GM12878 (cell line): Measurements from ENCODE around the gene PRKG1. TPM values are rescaled to one million over a fixed set of nuclear protein-coding genes. Genes with fewer than 3 reads are reported as not detected.

Source experiments
- ATAC-seq: fragments of 200-7000 bp; cut with Tn5 transposase; 3 replicates; pipeline ENCODE4 v1.9.1; 2020; ENCODE audit warnings: mild to moderate bottlenecking, moderate library complexity
- BruUV-seq: library from RNA; stranded (reverse); fragments of 400-500 nt; replicated peaks from 2 replicates; lab custom pipeline; 2021; lab: Mats Ljungman, UMichigan
- CTCF ChIA-PET: fragments of 300-600 bp; sonication (Branson Sonifier 250); formaldehyde crosslinking; extraction: SDS; loops from one replicate; lab custom pipeline; 2021; ENCODE audit warnings: inconsistent platforms; lab: Yijun Ruan, JAX
- POLR2A ChIA-PET: fragments of 350-600 bp; formaldehyde crosslinking; extraction: SDS; loops from one replicate; lab custom pipeline; 2021; ENCODE audit warnings: inconsistent platforms; lab: Charles Lee
- RAD21 ChIA-PET: fragments of 300-600 bp; sonication (Branson Sonifier 250); formaldehyde crosslinking; loops from one replicate; lab custom pipeline; 2023; ENCODE audit warnings: antibody characterized with exemption; ENCODE audit not compliant: unreplicated experiment; lab: Charles Lee
- SMC1A ChIA-PET: fragments of 300-600 bp; sonication (Branson Sonifier 250); formaldehyde crosslinking; loops from one replicate; lab custom pipeline; 2023; ENCODE audit not compliant: unreplicated experiment, uncharacterized antibody; lab: Charles Lee
- DNase-seq: peaks from one replicate; pipeline ENCODE4 v3.0.0-alpha.2; 2011; ENCODE audit warnings: low read depth, low spot score
- FAIRE-seq: peaks from 3 replicates; lab custom pipeline; 2011; peaks lifted over from hg19 to GRCh38; lab: Jason Lieb, UNC
- H2AFZ ChIP-seq: 2 replicates; pipeline ENCODE4 v1.6.0; 2011; ENCODE audit warnings: low read depth, low read length, control low read depth; ENCODE audit not compliant: control insufficient read depth
- H3K27ac ChIP-seq: 2 replicates; pipeline ENCODE4 v1.5.1; 2011; ENCODE audit warnings: control low read depth; ENCODE audit not compliant: control insufficient read depth, insufficient read depth
- H3K27me3 ChIP-seq, 2 experiments: replicated peaks in 1 of 2; 2 replicates each; pipeline versions ENCODE4 v1.6.0 to v1.6.1; 2011; ENCODE audit warnings: low read length in 1 of 2; ENCODE audit not compliant: control insufficient read depth in 2 of 2, insufficient read depth in 2 of 2
- H3K36me3 ChIP-seq, 2 experiments: 2 replicates each; pipeline ENCODE4 v1.5.1; 2011; ENCODE audit warnings: low read length in 1 of 2; ENCODE audit not compliant: control insufficient read depth in 2 of 2, insufficient read depth in 2 of 2
- H3K4me1 ChIP-seq: 2 replicates; pipeline ENCODE4 v1.6.1; 2011; ENCODE audit warnings: mild to moderate bottlenecking, low read length, moderate library complexity, mixed read lengths; ENCODE audit not compliant: control insufficient read depth, insufficient read depth
- H3K4me2 ChIP-seq: 2 replicates; pipeline ENCODE4 v1.6.0; 2011; ENCODE audit warnings: control low read depth; ENCODE audit not compliant: control insufficient read depth, insufficient read depth
- H3K4me3 ChIP-seq: fragments of 200-600 bp; sonication (generic); 2 replicates; pipeline ENCODE4 v1.5.1; 2016
- H3K79me2 ChIP-seq: 2 replicates; pipeline ENCODE4 v1.6.0; 2011; ENCODE audit warnings: low read length; ENCODE audit not compliant: control insufficient read depth, insufficient read depth
- H3K9ac ChIP-seq: 2 replicates; pipeline ENCODE4 v1.8.0; 2011; ENCODE audit warnings: low read length, control low read depth, mixed read lengths; ENCODE audit not compliant: control insufficient read depth, insufficient read depth
- H3K9me3 ChIP-seq: replicated peaks from 3 replicates; pipeline ENCODE4 v1.5.1; 2011; ENCODE audit warnings: mild to moderate bottlenecking, low read length; ENCODE audit not compliant: control insufficient read depth, insufficient read depth
- H4K20me1 ChIP-seq: 2 replicates; pipeline ENCODE4 v1.6.0; 2011; ENCODE audit not compliant: control insufficient read depth, insufficient read depth
- BHLHE40 ChIP-seq, 2 experiments: fragments of 450-650 bp in 1 of 2; IDR thresholded peaks; 2 replicates each; pipeline ENCODE4 v1.6.1; 2011 to 2017; ENCODE audit warnings: low read depth in 2 of 2, borderline replicate concordance in 1 of 2, improper control_type of control experiment in 1 of 2, low read length in 1 of 2, mild to moderate bottlenecking in 1 of 2
- SUZ12 ChIP-seq: fragments of 200-600 bp; sonication (generic); IDR thresholded peaks from one replicate; pipeline ENCODE4 v1.6.1; 2018; ENCODE audit warnings: antibody characterized with exemption, mild to moderate bottlenecking; ENCODE audit not compliant: unreplicated experiment
- TCF12 ChIP-seq: IDR thresholded peaks from 2 replicates; pipeline ENCODE4 v1.6.1; 2011; ENCODE audit warnings: low read depth, mild to moderate bottlenecking, low read length
- WGBS: methylation state at CpG from one replicate; pipeline ENCODE4 v1.1.6; 2016; ENCODE audit warnings: low lambda C conversion rate; ENCODE audit not compliant: insufficient replicate concordance, insufficient coverage; ENCODE audit errors: missing lambda C conversion rate; 5-methylcytosine and 5-hydroxymethylcytosine counted together
- in situ Hi-C: fragments of 300-500 bp; cut with MboI; formaldehyde crosslinking; loops from 9 replicates; pipeline ENCODE4 v1.14.3; 2018; ENCODE audit warnings: mixed read lengths
- intact Hi-C: fragments of 100-400 bp; cut with micrococcal nuclease; formaldehyde crosslinking; loops from one replicate; pipeline ENCODE4 v1.14.2; 2022; ENCODE audit not compliant: unreplicated experiment
- polyA plus RNA-seq, 11 experiments: library from polyadenylated mRNA; depleted of rRNA in 4 of 11; unstranded in 6 of 11; stranded (reverse) in 5 of 11; fragments of >200 nt; fragmentation: Nextera tagmentation in 4 of 11; fragmentation: Illumina TruSeq in 1 of 11; extraction: Ambion mirVana in 4 of 11; extraction: Trizol in 1 of 11; gene quantifications; 1 replicate in 1 of 11; 2 replicates in 10 of 11; pipeline versions ENCODE4 v1.2.1 to v1.2.3, GENCODE V29; 2011 to 2016; ENCODE audit warnings: inconsistent platforms in 2 of 11, missing spikeins in 2 of 11, low read depth in 1 of 11
- total RNA-seq, 4 experiments: library from RNA; depleted of rRNA in 3 of 4; stranded (reverse); fragments of >200 nt in 3 of 4; fragmentation: Illumina TruSeq in 1 of 4; extraction: Trizol in 1 of 4; gene quantifications; 2 replicates each; pipeline versions ENCODE4 v1.2.1 to v1.2.3, GENCODE V29; 2013 to 2021

Gene PRKG1
- total and polyA plus RNA-seq, 10 of the 15 experiments (the other 5 are each of a cell fraction or from before 2014, with no cell fraction given), result 0.04 to 0.05 TPM; not detected in 8

GRCh38 chr10:51073453-51074237, 642 bp upstream of the PRKG1 start:
- 21% methylated on average over 36 of the region's 50 CpGs for WGBS
- H2AFZ ChIP-seq, result no peak overlapping the region
- H3K27ac ChIP-seq, result no peak overlapping the region
- RAD21 ChIA-PET, result no interaction called here
- ATAC-seq (no peak), FAIRE-seq (no peak), DNase-seq (no peak)
- SMC1A ChIA-PET, result no interaction called here
- no peaks in the 10 kb centered on the region for H3K36me3 ChIP-seq
- CTCF ChIA-PET, result interaction anchor here (0.6 kb wide), 1 partner anchor 860 kb away, joined by 3 read pairs; no protein-coding TSS in a partner anchor
- H3K9ac ChIP-seq, result no peak overlapping the region
- POLR2A ChIA-PET, result no interaction called here
- TF ChIP-seq TCF12, result no peak
- no peak overlapping the region for H3K4me2 ChIP-seq
- H3K4me3 ChIP-seq, result no peak overlapping the region
- H3K9me3 ChIP-seq, result no peaks in the 10 kb centered on the region
- in situ Hi-C loops, result loop anchor here (25.0 kb wide), 1 partner anchor 889 kb away; no protein-coding TSS in a partner anchor
- no TSS peak for BruUV-seq
- H4K20me1 ChIP-seq, result no peaks in the 10 kb centered on the region
- intact Hi-C loops, result no loop called here
- H3K27me3 ChIP-seq, result peaks cover 3 to 14% of the 10 kb centered on the region in 2 experiments
- no peaks in the 10 kb centered on the region for H3K79me2 ChIP-seq
- no peaks in the 10 kb centered on the region for H3K4me1 ChIP-seq

- H3K4me1 ChIP-seq, result no peaks in the 10 kb centered on the region
- no peak for DNase-seq
- 9% methylated on average over 18 of the region's 18 CpGs for WGBS
- no peaks in the 10 kb centered on the region for H4K20me1 ChIP-seq
- ChIA-PET RAD21 (no interaction called here), CTCF (no interaction called here), POLR2A (no interaction called here), SMC1A (no interaction called here)
- intact Hi-C loops (no loop called here), in situ Hi-C loops (no loop called here)
- TF ChIP-seq BHLHE40 (IDR thresholded peaks at IDR 0.05; ENCODE audit: borderline replicate concordance in 1 of 2, low read depth in 2 of 2, low read length in 1 of 2), result no peak
- peak; percentile 5 for TF ChIP-seq SUZ12
- no peak overlapping the region for H3K9ac ChIP-seq
- H3K4me2 ChIP-seq, result no peak overlapping the region
- no peak for FAIRE-seq
- no peak for ATAC-seq
- H3K27ac ChIP-seq, result no peak overlapping the region
- no TSS peak for BruUV-seq
- H3K36me3 ChIP-seq, result no peaks in the 10 kb centered on the region
- no peaks in the 10 kb centered on the region for H3K79me2 ChIP-seq
- no peak overlapping the region for H3K4me3 ChIP-seq
- H3K27me3 ChIP-seq, result peaks cover 3 to 14% of the 10 kb centered on the region in 2 experiments
- H2AFZ ChIP-seq, result no peak overlapping the region
- no peaks in the 10 kb centered on the region for H3K9me3 ChIP-seq
These were observed 971 bp downstream of the PRKG1 start for GRCh38 chr10:51075043-51075872.
